K562 (cell line): ENCODE measurements around the gene NEURL1. TPM values are rescaled to one million over a fixed set of nuclear protein-coding genes. Genes with fewer than 3 reads are reported as not detected.

Source experiments
- CREBBP ChIP-seq: IDR thresholded peaks from one replicate; pipeline ENCODE4 v1.6.1; 2012; ENCODE audit warnings: low read depth, mild to moderate bottlenecking, control low read depth, inconsistent platforms, low read length
- IFI16 ChIP-seq: fragments of 250-450 bp; sonication (Bioruptor Pico); IDR thresholded peaks from 2 replicates; pipeline ENCODE4 v2.1.2; 2022; ENCODE audit warnings: mild to moderate bottlenecking, inconsistent platforms
- RFX7 ChIP-seq: fragments of 250-450 bp; sonication (Bioruptor Pico); IDR thresholded peaks from 2 replicates; pipeline ENCODE4 v1.5.1; 2021; ENCODE audit warnings: mild to moderate bottlenecking
- TEAD1 ChIP-seq, 2 experiments: fragments of 450-650 bp in 1 of 2; sonication (generic) in 1 of 2; formaldehyde crosslinking; IDR thresholded peaks; 2 replicates each; pipeline versions ENCODE4 v1.4.0 to v1.8.0; 2020 to 2022; ENCODE audit warnings: mild to moderate bottlenecking in 2 of 2, missing genetic modification reagents in 1 of 2
- ZNF778 ChIP-seq: fragments of 450-650 bp; formaldehyde crosslinking; IDR thresholded peaks from 2 replicates; pipeline ENCODE4 v1.4.0; 2020; ENCODE audit warnings: mild to moderate bottlenecking, moderate library complexity
- polyA plus RNA-seq, 8 experiments: library from polyadenylated mRNA; depleted of rRNA in 4 of 8; stranded (reverse) in 5 of 8; unstranded in 3 of 8; fragments of >200 nt; fragmentation: Nextera tagmentation in 2 of 8; fragmentation: Illumina TruSeq in 1 of 8; extraction: Ambion mirVana in 2 of 8; extraction: Trizol in 1 of 8; gene quantifications; 2 replicates each; pipeline versions ENCODE4 v1.2.1 to v1.2.3, GENCODE V29; 2011 to 2014; ENCODE audit warnings: inconsistent platforms in 1 of 8, missing spikeins in 1 of 8
- total RNA-seq, 7 experiments: library from RNA; depleted of rRNA in 6 of 7; stranded (reverse); fragments of >200 nt in 6 of 7; fragmentation: Illumina TruSeq in 2 of 7; extraction: Trizol in 2 of 7; gene quantifications; 2 replicates each; pipeline versions ENCODE4 v1.2.1 to v1.2.3, GENCODE V29; 2011 to 2021; ENCODE audit warnings: low replicate concordance in 1 of 7
- TF ChIP-seq, protein P1 (sequence below): fragments of 450-650 bp; IDR thresholded peaks from 2 replicates; pipeline ENCODE4 v1.6.1; 2018; ENCODE audit not compliant: partially characterized antibody

Gene NEURL1
- total and polyA plus RNA-seq, 9 of the 15 experiments (the other 6 are each of a cell fraction or from before 2014, with no cell fraction given), result 0.01 to 0.45 (median 0.16) TPM; not detected in 5

DNA sequence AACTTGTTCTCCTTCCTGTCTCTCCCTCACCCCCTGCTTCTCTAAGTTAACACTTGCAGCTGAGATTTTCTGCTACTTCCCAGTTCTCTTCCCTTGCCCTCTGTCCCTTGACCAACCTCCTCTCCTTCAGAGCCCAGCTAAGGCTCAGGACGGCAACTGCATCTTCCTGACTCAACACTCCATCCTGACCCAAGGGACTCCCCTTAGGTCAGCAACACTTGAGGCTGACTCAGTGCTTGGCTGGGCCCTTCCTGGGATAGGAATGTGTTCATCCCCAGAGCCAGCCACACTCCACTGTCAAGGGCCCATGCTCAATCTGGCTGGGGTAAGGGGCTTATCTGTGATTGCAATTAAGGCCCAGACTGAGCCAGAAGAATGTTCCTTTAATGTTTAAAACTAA, 44.8 kb upstream of the NEURL1 start (continued):
- TF ChIP-seq, protein P1, sequence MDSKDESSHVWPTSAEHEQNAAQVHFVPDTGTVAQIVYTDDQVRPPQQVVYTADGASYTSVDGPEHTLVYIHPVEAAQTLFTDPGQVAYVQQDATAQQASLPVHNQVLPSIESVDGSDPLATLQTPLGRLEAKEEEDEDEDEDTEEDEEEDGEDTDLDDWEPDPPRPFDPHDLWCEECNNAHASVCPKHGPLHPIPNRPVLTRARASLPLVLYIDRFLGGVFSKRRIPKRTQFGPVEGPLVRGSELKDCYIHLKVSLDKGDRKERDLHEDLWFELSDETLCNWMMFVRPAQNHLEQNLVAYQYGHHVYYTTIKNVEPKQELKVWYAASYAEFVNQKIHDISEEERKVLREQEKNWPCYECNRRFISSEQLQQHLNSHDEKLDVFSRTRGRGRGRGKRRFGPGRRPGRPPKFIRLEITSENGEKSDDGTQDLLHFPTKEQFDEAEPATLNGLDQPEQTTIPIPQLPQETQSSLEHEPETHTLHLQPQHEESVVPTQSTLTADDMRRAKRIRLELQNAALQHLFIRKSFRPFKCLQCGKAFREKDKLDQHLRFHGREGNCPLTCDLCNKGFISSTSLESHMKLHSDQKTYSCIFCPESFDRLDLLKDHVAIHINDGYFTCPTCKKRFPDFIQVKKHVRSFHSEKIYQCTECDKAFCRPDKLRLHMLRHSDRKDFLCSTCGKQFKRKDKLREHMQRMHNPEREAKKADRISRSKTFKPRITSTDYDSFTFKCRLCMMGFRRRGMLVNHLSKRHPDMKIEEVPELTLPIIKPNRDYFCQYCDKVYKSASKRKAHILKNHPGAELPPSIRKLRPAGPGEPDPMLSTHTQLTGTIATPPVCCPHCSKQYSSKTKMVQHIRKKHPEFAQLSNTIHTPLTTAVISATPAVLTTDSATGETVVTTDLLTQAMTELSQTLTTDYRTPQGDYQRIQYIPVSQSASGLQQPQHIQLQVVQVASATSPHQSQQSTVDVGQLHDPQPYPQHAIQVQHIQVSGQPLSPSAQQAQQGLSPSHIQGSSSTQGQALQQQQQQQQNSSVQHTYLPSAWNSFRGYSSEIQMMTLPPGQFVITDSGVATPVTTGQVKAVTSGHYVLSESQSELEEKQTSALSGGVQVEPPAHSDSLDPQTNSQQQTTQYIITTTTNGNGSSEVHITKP, result no peak
- TF ChIP-seq CREBBP, result no peak
- no peak for TF ChIP-seq IFI16 (CRISPR knock-in tag)
- no peak for TF ChIP-seq TEAD1 (CRISPR knock-in tag; IDR thresholded peaks at IDR 0.05)
- no peak for TF ChIP-seq RFX7 (CRISPR knock-in tag)
- TF ChIP-seq ZNF778 (CRISPR knock-in tag), result no peak
